Erythroblast (primary cell): ENCODE data around the gene CPLX1.

Experiments
- GATA1 ChIP-seq: IDR thresholded peaks from 2 replicates; pipeline ENCODE4 v1.6.1; 2011; ENCODE audit warnings: low read depth, mild to moderate bottlenecking, control low read depth, low read length, moderate library complexity
- POLR2A ChIP-seq: IDR thresholded peaks from 2 replicates; pipeline ENCODE4 v1.6.1; 2011; ENCODE audit warnings: mild to moderate bottlenecking, low read length

GRCh38 chr4:739569-739968, 86.4 kb downstream of the CPLX1 start:
- TF ChIP-seq POLR2A (no peak), GATA1 (no peak)
